ENCODE measurements around the gene TNFRSF1A.

Gene TNFRSF1A

GRCh38 chr12:6374786-6375160, 32.9 kb upstream of the TNFRSF1A start:
- H4K91ac ChIP-seq (ENCODE audit: low read depth, low read length, poor library complexity) = no peak overlapping the region
- no peak for DNase-seq (ENCODE audit: low spot score)
- H2BK120ac ChIP-seq (ENCODE audit: low read depth, low read length) = peak overlapping the region; percentile 6
- H3K18ac ChIP-seq (ENCODE audit: low read length) = peak overlapping the region; percentile 92
- H2BK15ac ChIP-seq (ENCODE audit: low read length) = peak overlapping the region; percentile 94
- peak overlapping the region; percentile 90 for H2AFZ ChIP-seq (ENCODE audit: low read length)
- H3K27ac ChIP-seq (replicated peaks; ENCODE audit: low read length) = no peak overlapping the region
- H3K9me3 ChIP-seq (replicated peaks in 1 of 2; ENCODE audit: control insufficient read depth in 2 of 2, insufficient read depth in 1 of 2, low read depth in 1 of 2, low read length in 2 of 2) = no peaks in the 10 kb centered on the region
- no peak overlapping the region for H3K9ac ChIP-seq (ENCODE audit: low read depth, low read length, poor library complexity)
- H2BK12ac ChIP-seq (ENCODE audit: low read length) = peak overlapping the region; percentile 87
- no peaks in the 10 kb centered on the region for H3K36me3 ChIP-seq (replicated peaks in 1 of 2; ENCODE audit: control insufficient read depth in 2 of 2, insufficient read depth in 2 of 2, low read length in 2 of 2)
- H3K79me1 ChIP-seq (ENCODE audit: low read depth, low read length) = no peaks in the 10 kb centered on the region
- H2BK5ac ChIP-seq (ENCODE audit: low read length) = peak overlapping the region; percentile 1
- no peak overlapping the region for H3K4me2 ChIP-seq (ENCODE audit: insufficient read depth, low read length, poor library complexity, severe bottlenecking)
- peak overlapping the region; percentile 74 for H3K23ac ChIP-seq (ENCODE audit: low read depth, low read length, poor library complexity)
- H3K27me3 ChIP-seq (ENCODE audit: control insufficient read depth in 3 of 3, insufficient read depth in 3 of 3, low read depth in 1 of 3, low read length in 3 of 3) = peaks cover 0 to 12% (median 0%) of the 10 kb centered on the region in 3 experiments
- H3K4ac ChIP-seq (ENCODE audit: low read length) = no peak overlapping the region
- peak overlapping the region; percentile 79 for H2AK5ac ChIP-seq (ENCODE audit: low read depth, low read length)
- peaks cover 49 to 58% of the 10 kb centered on the region in 2 donors for H3K4me1 ChIP-seq (ENCODE audit: control insufficient read depth in 2 of 2, insufficient read depth in 1 of 2, low read depth in 1 of 2, low read length in 2 of 2)
- peak overlapping the region; percentile 10 for H3K14ac ChIP-seq (ENCODE audit: low read length)
- no peak overlapping the region for H4K8ac ChIP-seq (ENCODE audit: low read depth, low read length)
- no peak overlapping the region for H3K4me3 ChIP-seq (ENCODE audit: low read length in 2 of 2)
- WGBS, 2 donors (ENCODE audit: extremely low coverage in 2 of 2, insufficient read length in 2 of 2, insufficient replicate concordance in 1 of 2) = no CpG with 5 or more reads among the region's 7 CpGs

DNA sequence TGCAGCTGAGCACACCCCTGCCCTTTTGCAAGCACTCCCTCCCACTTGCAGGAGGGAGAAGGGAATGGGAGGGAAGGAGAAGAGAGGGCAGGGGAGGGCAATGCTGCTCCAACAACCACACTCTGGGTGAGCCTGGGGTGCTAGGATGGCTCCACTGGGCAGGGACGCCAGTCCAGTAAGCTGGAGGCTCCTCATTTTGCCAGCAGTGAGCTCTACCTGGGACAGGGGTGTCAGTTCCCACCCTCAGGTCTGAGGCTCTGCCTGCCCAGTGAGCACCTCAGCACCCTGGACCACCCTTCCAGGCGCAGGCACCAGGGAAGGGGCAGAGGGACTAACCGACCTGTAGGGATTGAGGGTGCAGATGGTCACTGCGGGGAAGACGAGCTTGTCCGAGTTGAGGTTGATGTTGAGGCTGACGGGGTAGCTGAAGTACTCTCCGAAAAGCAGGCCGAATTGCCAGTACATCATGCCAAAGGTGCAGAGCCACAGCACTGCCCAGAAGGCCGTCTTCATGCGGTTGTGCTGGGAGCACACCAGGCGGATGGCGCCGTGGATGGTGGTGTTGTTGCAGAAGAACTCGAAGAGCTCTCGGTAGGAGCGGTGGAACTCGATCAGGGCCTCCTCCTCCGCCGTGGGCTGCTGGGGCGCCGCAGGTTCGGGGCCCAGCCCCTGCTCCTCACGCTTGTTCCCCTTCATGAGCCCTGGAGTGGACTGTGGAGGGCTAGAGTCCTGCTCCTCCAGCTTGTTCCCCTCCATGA, 32.3 kb upstream of the TNFRSF1A start:
- peak overlapping the region; percentile 87 for H2BK12ac ChIP-seq (ENCODE audit: low read length)

DNA sequence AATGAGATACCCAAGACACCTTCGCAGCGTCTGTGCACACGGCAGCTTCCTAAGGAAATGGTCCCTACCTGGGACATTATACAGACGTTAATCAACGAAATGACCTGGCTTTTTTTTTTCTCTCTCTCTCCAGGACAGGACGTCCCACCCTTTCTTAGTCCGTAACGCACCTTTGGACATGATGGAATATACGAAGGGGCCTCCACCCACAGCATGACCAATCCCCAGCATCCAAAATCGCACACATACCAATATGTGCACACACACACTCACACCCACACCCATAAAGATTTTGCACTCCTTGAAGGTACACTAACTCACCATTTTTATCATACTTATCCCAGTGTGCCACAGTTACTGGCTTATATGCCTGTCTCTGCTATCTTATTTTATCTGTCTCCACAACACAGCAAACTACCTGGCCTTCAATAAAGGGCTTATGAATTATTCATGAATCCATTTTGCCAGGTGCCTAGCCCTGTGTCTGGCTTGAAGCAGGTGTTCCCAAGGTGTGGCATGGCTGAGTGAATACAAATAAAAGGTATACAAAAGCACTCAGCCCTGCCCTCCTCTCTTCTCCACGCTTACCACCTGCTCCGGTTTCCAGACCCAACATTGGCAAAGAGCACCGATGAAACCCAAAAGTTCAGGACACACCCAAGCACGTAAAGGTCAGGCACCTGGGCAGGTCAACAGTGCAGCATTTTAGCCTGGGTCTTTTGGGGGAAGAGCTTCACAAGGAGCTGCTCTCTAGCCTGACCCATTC, 31.3 kb upstream of the TNFRSF1A start:
- WGBS, 2 donors (ENCODE audit: extremely low coverage in 2 of 2, insufficient read length in 2 of 2, insufficient replicate concordance in 1 of 2) = no CpG with 5 or more reads among the region's 14 CpGs
- Histone ChIP-seq H2BK15ac (ENCODE audit: low read length) (no peak overlapping the region), H2BK12ac (ENCODE audit: low read length) (no peak overlapping the region), H3K36me3 (replicated peaks in 1 of 2; ENCODE audit: control insufficient read depth in 2 of 2, insufficient read depth in 2 of 2, low read length in 2 of 2) (no peaks in the 10 kb centered on the region), H3K4me2 (ENCODE audit: insufficient read depth, low read length, poor library complexity, severe bottlenecking) (no peak overlapping the region), H3K18ac (ENCODE audit: low read length) (no peak overlapping the region), H3K79me1 (ENCODE audit: low read depth, low read length) (no peaks in the 10 kb centered on the region), H2BK120ac (ENCODE audit: low read depth, low read length) (no peak overlapping the region), H3K4me1 (ENCODE audit: control insufficient read depth in 2 of 2, insufficient read depth in 1 of 2, low read depth in 1 of 2, low read length in 2 of 2) (peaks cover 49 to 58% of the 10 kb centered on the region in 2 donors), H2AK5ac (ENCODE audit: low read depth, low read length) (no peak overlapping the region), H3K23ac (ENCODE audit: low read depth, low read length, poor library complexity) (no peak overlapping the region), H2AFZ (ENCODE audit: low read length) (peak overlapping the region; percentile 86), H3K27ac (replicated peaks; ENCODE audit: low read length) (no peak overlapping the region), H3K27me3 (ENCODE audit: control insufficient read depth in 3 of 3, insufficient read depth in 3 of 3, low read depth in 1 of 3, low read length in 3 of 3) (peaks cover 0 to 12% (median 0%) of the 10 kb centered on the region in 3 experiments), H3K4me3 (ENCODE audit: low read length in 2 of 2) (no peak overlapping the region), H3K4ac (ENCODE audit: low read length) (no peak overlapping the region), H4K8ac (ENCODE audit: low read depth, low read length) (no peak overlapping the region), H3K14ac (ENCODE audit: low read length) (no peak overlapping the region), H2BK5ac (ENCODE audit: low read length) (no peak overlapping the region), H3K9me3 (replicated peaks in 1 of 2; ENCODE audit: control insufficient read depth in 2 of 2, insufficient read depth in 1 of 2, low read depth in 1 of 2, low read length in 2 of 2) (no peaks in the 10 kb centered on the region), H3K9ac (ENCODE audit: low read depth, low read length, poor library complexity) (no peak overlapping the region), H4K91ac (ENCODE audit: low read depth, low read length, poor library complexity) (no peak overlapping the region)
- no peak for DNase-seq (ENCODE audit: low spot score)

More for the DNA sequence above, 32.3 kb upstream of the TNFRSF1A start:
- Histone ChIP-seq H3K79me1 (ENCODE audit: low read depth, low read length) (no peaks in the 10 kb centered on the region), H3K27me3 (ENCODE audit: control insufficient read depth in 3 of 3, insufficient read depth in 3 of 3, low read depth in 1 of 3, low read length in 3 of 3) (peaks cover 0 to 12% (median 0%) of the 10 kb centered on the region in 3 experiments), H2BK15ac (ENCODE audit: low read length) (peak overlapping the region; percentile 94), H4K91ac (ENCODE audit: low read depth, low read length, poor library complexity) (peak overlapping the region; percentile 75), H2AK5ac (ENCODE audit: low read depth, low read length) (peak overlapping the region; percentile 79), H3K4me3 (ENCODE audit: low read length in 2 of 2) (no peak overlapping the region), H3K23ac (ENCODE audit: low read depth, low read length, poor library complexity) (peak overlapping the region; percentile 74), H3K36me3 (replicated peaks in 1 of 2; ENCODE audit: control insufficient read depth in 2 of 2, insufficient read depth in 2 of 2, low read length in 2 of 2) (no peaks in the 10 kb centered on the region), H2BK5ac (ENCODE audit: low read length) (peak overlapping the region; percentile 1), H2BK120ac (ENCODE audit: low read depth, low read length) (peak overlapping the region; percentile 6), H4K8ac (ENCODE audit: low read depth, low read length) (peak overlapping the region; percentile 45), H2AFZ (ENCODE audit: low read length) (peak overlapping the region; percentile 19), H3K14ac (ENCODE audit: low read length) (no peak overlapping the region), H3K4me1 (ENCODE audit: control insufficient read depth in 2 of 2, insufficient read depth in 1 of 2, low read depth in 1 of 2, low read length in 2 of 2) (peaks cover 49 to 58% of the 10 kb centered on the region in 2 donors), H3K4ac (ENCODE audit: low read length) (no peak overlapping the region), H3K18ac (ENCODE audit: low read length) (peak overlapping the region; percentile 92), H3K9me3 (replicated peaks in 1 of 2; ENCODE audit: control insufficient read depth in 2 of 2, insufficient read depth in 1 of 2, low read depth in 1 of 2, low read length in 2 of 2) (no peaks in the 10 kb centered on the region), H3K4me2 (ENCODE audit: insufficient read depth, low read length, poor library complexity, severe bottlenecking) (no peak overlapping the region), H3K27ac (replicated peaks; ENCODE audit: low read length) (no peak overlapping the region), H3K9ac (ENCODE audit: low read depth, low read length, poor library complexity) (peak overlapping the region; percentile 36)
- WGBS, 2 donors (ENCODE audit: extremely low coverage in 2 of 2, insufficient read length in 2 of 2, insufficient replicate concordance in 1 of 2) = no CpG with 5 or more reads among the region's 24 CpGs
- no peak for DNase-seq (ENCODE audit: low spot score)
